ENCODE data around the gene MDM4.

The MDM4 gene

GRCh38 chr1:204584699-204585372 lies 68.6 kb downstream of the MDM4 start:
- no peak overlapping the region for H3K27ac ChIP-seq
- TF ChIP-seq CTCF (conservative IDR thresholded peaks at IDR 0.05), result no peak

- no peak overlapping the region for H3K27ac ChIP-seq
- no peak for TF ChIP-seq CTCF (conservative IDR thresholded peaks at IDR 0.05)
These were observed 71.4 kb downstream of the MDM4 start for GRCh38 chr1:204587621-204588020.

- H3K27ac ChIP-seq, result no peak overlapping the region
- TF ChIP-seq CTCF (conservative IDR thresholded peaks at IDR 0.05), result no peak
These were observed 72.6 kb downstream of the MDM4 start for GRCh38 chr1:204588826-204589225.

GRCh38 chr1:204589409-204590038 lies 73.3 kb downstream of the MDM4 start:
- no peak for TF ChIP-seq CTCF (conservative IDR thresholded peaks at IDR 0.05)
- H3K27ac ChIP-seq, result no peak overlapping the region

GRCh38 chr1:204591473-204592090 lies 75.4 kb downstream of the MDM4 start:
- no peak for TF ChIP-seq CTCF (conservative IDR thresholded peaks at IDR 0.05)

GRCh38 chr1:204592246-204592948 lies 76.2 kb downstream of the MDM4 start:
- TF ChIP-seq CTCF (conservative IDR thresholded peaks at IDR 0.05), result no peak
- H3K27ac ChIP-seq, result no peak overlapping the region

More at GRCh38 chr1:204591473-204592090, 75.4 kb downstream of the MDM4 start:
- no peak overlapping the region for H3K27ac ChIP-seq

All from VCaP (cell line).